VCaP (cell line): ENCODE data around the gene NUP205.

Source experiments
- H3K27ac ChIP-seq: fragments of 450-650 bp; 2 replicates; pipeline ENCODE4 v1.5.1; 2017
- CTCF ChIP-seq: fragments of 450-650 bp; conservative IDR thresholded peaks from 2 replicates; pipeline ENCODE4 v1.5.1; 2017; ENCODE audit warnings: mild to moderate bottlenecking, moderate library complexity

NUP205 gene

GRCh38 chr7:135650831-135651573, 93.3 kb downstream of the NUP205 start:
- TF ChIP-seq CTCF = no peak
- H3K27ac ChIP-seq = no peak overlapping the region

DNA sequence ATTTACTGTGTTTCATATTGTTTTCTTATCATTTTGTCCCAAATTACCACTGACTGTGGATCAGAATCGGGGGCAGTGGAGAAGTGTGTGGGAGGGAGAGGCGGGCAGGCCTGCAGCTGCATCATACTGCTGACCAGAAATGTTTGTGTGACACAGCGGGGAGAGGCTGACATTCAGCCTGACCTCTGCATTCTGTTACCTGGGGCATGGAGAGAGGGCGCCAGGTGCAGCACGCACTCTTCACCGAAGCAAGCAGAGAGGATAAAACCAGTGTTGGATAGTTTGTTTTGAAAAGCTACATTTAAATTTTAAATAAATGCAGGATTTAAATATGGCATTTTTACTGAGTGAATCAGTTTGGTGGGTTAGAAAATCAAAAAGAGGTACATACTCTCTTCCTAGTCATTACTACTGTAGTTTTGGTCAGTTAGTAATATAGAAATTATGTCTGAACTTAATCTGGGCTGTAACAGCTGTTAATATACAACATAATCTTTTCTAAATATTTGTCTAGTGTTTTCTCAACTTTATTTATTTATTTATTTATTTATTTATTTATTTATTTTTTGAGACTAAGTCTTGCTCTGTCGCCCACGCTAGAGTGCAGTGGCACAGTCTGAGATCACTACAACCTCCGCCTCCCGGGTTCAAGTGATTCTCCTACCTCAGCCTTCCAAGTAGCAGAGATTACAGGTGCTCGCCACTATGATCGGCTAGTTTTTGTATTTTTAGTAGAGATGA, 95.8 kb downstream of the NUP205 start:
- TF ChIP-seq CTCF = no peak
- no peak overlapping the region for H3K27ac ChIP-seq

- H3K27ac ChIP-seq = no peak overlapping the region
- TF ChIP-seq CTCF = no peak
Observed at GRCh38 chr7:135658564-135658963, 100.8 kb downstream of the NUP205 start.

DNA sequence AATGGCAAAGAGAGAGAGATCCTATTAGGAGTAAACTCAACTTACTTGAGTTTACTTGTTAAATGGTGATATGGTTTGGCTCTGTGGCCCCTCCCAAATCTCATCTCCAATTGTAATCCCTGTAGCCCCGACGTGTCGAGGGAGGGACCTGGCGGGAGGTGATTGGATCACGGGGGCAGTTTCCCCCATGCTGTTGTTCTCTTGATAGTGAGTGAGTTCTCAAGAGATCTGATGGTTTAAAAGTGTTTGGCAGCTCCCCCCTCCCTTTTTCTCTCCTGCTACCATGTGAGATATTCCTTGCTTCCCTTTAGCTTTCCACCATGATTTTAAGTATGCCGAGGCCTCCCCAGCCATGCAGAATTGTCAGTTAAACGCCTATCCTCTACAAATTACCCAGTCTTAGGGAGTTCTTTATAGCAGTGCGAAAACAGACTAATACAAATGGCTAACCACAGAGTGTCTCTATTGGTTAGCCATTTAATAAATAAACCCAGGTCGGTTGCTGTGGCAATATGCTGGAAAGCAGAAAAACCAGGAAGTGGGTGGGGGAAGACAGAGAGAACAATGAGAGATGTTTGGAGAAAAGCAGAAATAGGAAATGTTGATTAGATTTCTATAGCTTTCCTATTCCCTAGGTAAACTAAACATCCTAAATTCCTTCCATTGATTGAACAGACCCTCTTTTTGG, 101.6 kb downstream of the NUP205 start:
- no peak overlapping the region for H3K27ac ChIP-seq
- TF ChIP-seq CTCF = no peak

GRCh38 chr7:135661311-135662122, 103.8 kb downstream of the NUP205 start:
- H3K27ac ChIP-seq = peak overlapping the region; percentile 90
- no peak for TF ChIP-seq CTCF

DNA sequence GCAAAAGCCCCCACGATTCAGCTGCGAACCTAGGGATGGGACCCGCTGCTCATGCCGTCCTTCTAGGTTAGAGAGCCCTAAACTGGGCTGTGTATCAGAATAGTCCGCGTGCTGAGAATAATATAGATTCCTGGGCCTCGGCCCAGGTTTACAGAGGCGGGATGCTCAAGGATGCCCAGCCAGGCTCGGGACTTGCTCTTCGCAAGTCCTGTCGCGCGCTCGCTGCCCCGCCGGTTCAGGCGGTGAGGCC, 104.3 kb downstream of the NUP205 start:
- peak overlapping the region; percentile 90 for H3K27ac ChIP-seq
- no peak; the same call in 1 of the 2 replicates for TF ChIP-seq CTCF
